HEK293 (cell line): ENCODE results near the gene TAF1B.
A peak's percentile ranks its signal among the peaks of the same experiment; 100 is the strongest.

ENCODE experiments used
- GLIS1 ChIP-seq: fragments of 450-650 bp; formaldehyde crosslinking; IDR thresholded peaks from 2 replicates; pipeline ENCODE4 v1.5.1; 2016; ENCODE audit warnings: missing biosample characterization, missing genetic modification characterization
- IKZF3 ChIP-seq: fragments of 450-650 bp; IDR thresholded peaks from 2 replicates; pipeline ENCODE4 v1.5.0; 2018; ENCODE audit warnings: missing biosample characterization, mild to moderate bottlenecking, missing genetic modification characterization, moderate library complexity
- KLF8 ChIP-seq: fragments of 450-650 bp; formaldehyde crosslinking; IDR thresholded peaks from 2 replicates; pipeline ENCODE4 v1.5.1; 2016; ENCODE audit warnings: missing biosample characterization, missing genetic modification characterization
- SP3 ChIP-seq: fragments of 450-650 bp; formaldehyde crosslinking; IDR thresholded peaks from 2 replicates; pipeline ENCODE4 v1.5.1; 2016; ENCODE audit warnings: missing biosample characterization, missing genetic modification characterization
- ZBTB1 ChIP-seq: fragments of 450-650 bp; formaldehyde crosslinking; IDR thresholded peaks from 2 replicates; pipeline ENCODE4 v1.5.1; 2016; ENCODE audit warnings: missing biosample characterization, missing genetic modification characterization
- ZBTB21 ChIP-seq: fragments of 450-650 bp; formaldehyde crosslinking; IDR thresholded peaks from 2 replicates; pipeline ENCODE4 v1.5.1; 2017; ENCODE audit warnings: missing biosample characterization, missing genetic modification characterization
- ZFHX2 ChIP-seq: fragments of 450-650 bp; formaldehyde crosslinking; conservative IDR thresholded peaks from 2 replicates; pipeline ENCODE4 v1.5.1; 2016; ENCODE audit warnings: missing biosample characterization, missing genetic modification characterization
- ZNF223 ChIP-seq: fragments of 450-650 bp; formaldehyde crosslinking; IDR thresholded peaks from 2 replicates; pipeline ENCODE4 v1.5.1; 2016; ENCODE audit warnings: missing biosample characterization, missing genetic modification characterization
- ZNF324 ChIP-seq: fragments of 450-650 bp; formaldehyde crosslinking; IDR thresholded peaks from 2 replicates; pipeline ENCODE4 v1.5.1; 2016; ENCODE audit warnings: missing biosample characterization, missing genetic modification characterization
- ZNF555 ChIP-seq: fragments of 450-650 bp; formaldehyde crosslinking; conservative IDR thresholded peaks from 2 replicates; pipeline ENCODE4 v1.5.1; 2017; ENCODE audit warnings: missing biosample characterization, mild to moderate bottlenecking, missing genetic modification characterization, inconsistent platforms
- ZNF558 ChIP-seq: fragments of 450-650 bp; formaldehyde crosslinking; IDR thresholded peaks from 2 replicates; pipeline ENCODE4 v1.5.1; 2016; ENCODE audit warnings: missing biosample characterization, missing genetic modification characterization
- ZNF623 ChIP-seq: fragments of 450-650 bp; formaldehyde crosslinking; IDR thresholded peaks from 2 replicates; pipeline ENCODE4 v1.5.1; 2016; ENCODE audit warnings: missing biosample characterization, missing genetic modification characterization
- ZNF626 ChIP-seq: fragments of 450-650 bp; sonication (Bioruptor Pico); formaldehyde crosslinking; IDR thresholded peaks from 2 replicates; pipeline ENCODE4 v1.5.1; 2018; ENCODE audit warnings: missing biosample characterization, missing genetic modification characterization, inconsistent platforms
- ZNF629 ChIP-seq: fragments of 450-650 bp; formaldehyde crosslinking; IDR thresholded peaks from 2 replicates; pipeline ENCODE4 v1.5.1; 2017; ENCODE audit warnings: missing biosample characterization, missing genetic modification characterization
- ZNF785 ChIP-seq: fragments of 450-650 bp; formaldehyde crosslinking; IDR thresholded peaks from 2 replicates; pipeline ENCODE4 v1.5.1; 2016; ENCODE audit warnings: missing biosample characterization, missing genetic modification characterization
- ZNF837 ChIP-seq: fragments of 450-650 bp; formaldehyde crosslinking; IDR thresholded peaks from 2 replicates; pipeline ENCODE4 v1.5.1; 2016; ENCODE audit warnings: missing biosample characterization, missing genetic modification characterization
- ZSCAN16 ChIP-seq: fragments of 450-650 bp; formaldehyde crosslinking; IDR thresholded peaks from 2 replicates; pipeline ENCODE4 v1.5.1; 2016; ENCODE audit warnings: missing biosample characterization, missing genetic modification characterization
- ZXDB ChIP-seq: fragments of 450-650 bp; formaldehyde crosslinking; IDR thresholded peaks from 2 replicates; pipeline ENCODE4 v1.5.1; 2016; ENCODE audit warnings: missing biosample characterization, missing genetic modification characterization
- TF ChIP-seq, protein P1 (sequence below): fragments of 450-650 bp; formaldehyde crosslinking; IDR thresholded peaks from 2 replicates; pipeline ENCODE4 v1.5.1; 2016; ENCODE audit warnings: missing biosample characterization, missing genetic modification characterization
- TF ChIP-seq, protein P2 (sequence below): fragments of 450-650 bp; formaldehyde crosslinking; IDR thresholded peaks from 2 replicates; pipeline ENCODE4 v1.5.1; 2017; ENCODE audit warnings: missing biosample characterization, missing genetic modification characterization
- TF ChIP-seq, protein P3 (sequence below): fragments of 450-650 bp; formaldehyde crosslinking; IDR thresholded peaks from 2 replicates; pipeline ENCODE4 v1.5.1; 2016; ENCODE audit warnings: missing biosample characterization, missing genetic modification characterization
- TF ChIP-seq, protein P4 (sequence below): fragments of 450-650 bp; formaldehyde crosslinking; IDR thresholded peaks from 2 replicates; pipeline ENCODE4 v1.5.1; 2017; ENCODE audit warnings: missing biosample characterization, missing genetic modification characterization
- TF ChIP-seq, protein P5 (sequence below): fragments of 450-650 bp; formaldehyde crosslinking; IDR thresholded peaks from 2 replicates; pipeline ENCODE4 v1.5.1; 2016; ENCODE audit warnings: missing biosample characterization, missing genetic modification characterization
- TF ChIP-seq, protein P6 (sequence below): sonication (generic); formaldehyde crosslinking; IDR thresholded peaks from 2 replicates; pipeline ENCODE4 v1.8.1; 2022; ENCODE audit warnings: mild to moderate bottlenecking, moderate library complexity, missing genetic modification reagents
- TF ChIP-seq, protein P7 (sequence below): fragments of 450-650 bp; formaldehyde crosslinking; IDR thresholded peaks from 2 replicates; pipeline ENCODE4 v1.5.1; 2016; ENCODE audit warnings: missing biosample characterization, missing genetic modification characterization, low read depth
- TF ChIP-seq, protein P8 (sequence below): fragments of 450-650 bp; formaldehyde crosslinking; IDR thresholded peaks from 2 replicates; pipeline ENCODE4 v1.5.1; 2016; ENCODE audit warnings: missing biosample characterization, missing genetic modification characterization

TAF1B gene

DNA sequence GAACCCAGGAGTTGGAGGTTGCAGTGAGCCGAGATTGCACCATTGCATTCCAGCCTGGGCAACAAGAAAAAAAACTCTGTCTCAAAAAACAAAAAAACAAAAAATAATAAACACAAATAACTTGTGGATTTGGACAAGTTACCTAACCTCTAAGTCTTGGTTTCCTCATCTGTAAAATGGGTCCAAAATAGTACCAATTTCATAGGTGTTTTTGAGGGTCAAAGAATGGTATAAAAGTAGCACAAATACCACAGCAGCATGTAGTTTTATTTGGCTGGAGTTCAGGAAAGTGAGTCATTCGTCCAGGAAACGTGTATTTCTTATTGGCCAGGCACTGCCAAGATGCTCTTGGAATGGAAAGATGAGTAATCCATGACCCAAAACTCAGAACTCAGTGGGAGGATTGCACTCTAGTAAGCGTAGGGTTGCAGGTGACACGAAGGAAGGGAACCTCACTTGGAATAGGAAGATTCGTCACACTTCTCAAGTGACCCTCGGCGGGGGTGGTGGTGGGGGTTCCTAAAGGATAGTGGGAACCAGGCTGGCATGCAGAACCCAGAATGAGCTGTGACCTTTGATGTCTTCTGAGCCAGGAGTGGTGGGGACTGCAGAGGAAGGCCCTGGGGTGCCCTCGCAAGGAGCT is 132.7 kb downstream of the TAF1B start (continued):
- TF ChIP-seq, protein P1, sequence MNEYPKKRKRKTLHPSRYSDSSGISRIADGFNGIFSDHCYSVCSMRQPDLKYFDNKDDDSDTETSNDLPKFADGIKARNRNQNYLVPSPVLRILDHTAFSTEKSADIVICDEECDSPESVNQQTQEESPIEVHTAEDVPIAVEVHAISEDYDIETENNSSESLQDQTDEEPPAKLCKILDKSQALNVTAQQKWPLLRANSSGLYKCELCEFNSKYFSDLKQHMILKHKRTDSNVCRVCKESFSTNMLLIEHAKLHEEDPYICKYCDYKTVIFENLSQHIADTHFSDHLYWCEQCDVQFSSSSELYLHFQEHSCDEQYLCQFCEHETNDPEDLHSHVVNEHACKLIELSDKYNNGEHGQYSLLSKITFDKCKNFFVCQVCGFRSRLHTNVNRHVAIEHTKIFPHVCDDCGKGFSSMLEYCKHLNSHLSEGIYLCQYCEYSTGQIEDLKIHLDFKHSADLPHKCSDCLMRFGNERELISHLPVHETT (tag by site-specific recombination), result peak; percentile 57
- TF ChIP-seq ZNF223 (tag by site-specific recombination) (no peak), ZXDB (tag by site-specific recombination) (peak; percentile 65; the same call in 1 of the 2 replicates), SP3 (tag by site-specific recombination) (0 out of 2 replicates have a peak, but pooled peaks have one; percentile 15), ZNF837 (tag by site-specific recombination) (no peak), ZSCAN16 (tag by site-specific recombination) (no peak), IKZF3 (0 out of 2 replicates have a peak, but pooled peaks have one; percentile 25), ZNF629 (tag by site-specific recombination) (peak; percentile 97), ZBTB1 (no peak), ZNF626 (tag by site-specific recombination) (no peak), ZNF555 (no peak), ZNF623 (tag by site-specific recombination) (no peak), GLIS1 (tag by site-specific recombination) (peak; percentile 44; the same call in 1 of the 2 replicates), ZNF785 (tag by site-specific recombination) (no peak), ZNF558 (peak; percentile 32; the same call in 1 of the 2 replicates), ZBTB21 (tag by site-specific recombination) (peak; percentile 86), ZFHX2 (peak; percentile 80), KLF8 (no peak), ZNF324 (peak; percentile 76; the same call in 1 of the 2 replicates)
- TF ChIP-seq, protein P2, sequence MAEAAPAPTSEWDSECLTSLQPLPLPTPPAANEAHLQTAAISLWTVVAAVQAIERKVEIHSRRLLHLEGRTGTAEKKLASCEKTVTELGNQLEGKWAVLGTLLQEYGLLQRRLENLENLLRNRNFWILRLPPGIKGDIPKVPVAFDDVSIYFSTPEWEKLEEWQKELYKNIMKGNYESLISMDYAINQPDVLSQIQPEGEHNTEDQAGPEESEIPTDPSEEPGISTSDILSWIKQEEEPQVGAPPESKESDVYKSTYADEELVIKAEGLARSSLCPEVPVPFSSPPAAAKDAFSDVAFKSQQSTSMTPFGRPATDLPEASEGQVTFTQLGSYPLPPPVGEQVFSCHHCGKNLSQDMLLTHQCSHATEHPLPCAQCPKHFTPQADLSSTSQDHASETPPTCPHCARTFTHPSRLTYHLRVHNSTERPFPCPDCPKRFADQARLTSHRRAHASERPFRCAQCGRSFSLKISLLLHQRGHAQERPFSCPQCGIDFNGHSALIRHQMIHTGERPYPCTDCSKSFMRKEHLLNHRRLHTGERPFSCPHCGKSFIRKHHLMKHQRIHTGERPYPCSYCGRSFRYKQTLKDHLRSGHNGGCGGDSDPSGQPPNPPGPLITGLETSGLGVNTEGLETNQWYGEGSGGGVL (tag by site-specific recombination), result peak; percentile 66
- TF ChIP-seq, protein P3, sequence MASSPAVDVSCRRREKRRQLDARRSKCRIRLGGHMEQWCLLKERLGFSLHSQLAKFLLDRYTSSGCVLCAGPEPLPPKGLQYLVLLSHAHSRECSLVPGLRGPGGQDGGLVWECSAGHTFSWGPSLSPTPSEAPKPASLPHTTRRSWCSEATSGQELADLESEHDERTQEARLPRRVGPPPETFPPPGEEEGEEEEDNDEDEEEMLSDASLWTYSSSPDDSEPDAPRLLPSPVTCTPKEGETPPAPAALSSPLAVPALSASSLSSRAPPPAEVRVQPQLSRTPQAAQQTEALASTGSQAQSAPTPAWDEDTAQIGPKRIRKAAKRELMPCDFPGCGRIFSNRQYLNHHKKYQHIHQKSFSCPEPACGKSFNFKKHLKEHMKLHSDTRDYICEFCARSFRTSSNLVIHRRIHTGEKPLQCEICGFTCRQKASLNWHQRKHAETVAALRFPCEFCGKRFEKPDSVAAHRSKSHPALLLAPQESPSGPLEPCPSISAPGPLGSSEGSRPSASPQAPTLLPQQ (tag by site-specific recombination), result 0 out of 2 replicates have a peak, but pooled peaks have one; percentile 16
- TF ChIP-seq, protein P4, sequence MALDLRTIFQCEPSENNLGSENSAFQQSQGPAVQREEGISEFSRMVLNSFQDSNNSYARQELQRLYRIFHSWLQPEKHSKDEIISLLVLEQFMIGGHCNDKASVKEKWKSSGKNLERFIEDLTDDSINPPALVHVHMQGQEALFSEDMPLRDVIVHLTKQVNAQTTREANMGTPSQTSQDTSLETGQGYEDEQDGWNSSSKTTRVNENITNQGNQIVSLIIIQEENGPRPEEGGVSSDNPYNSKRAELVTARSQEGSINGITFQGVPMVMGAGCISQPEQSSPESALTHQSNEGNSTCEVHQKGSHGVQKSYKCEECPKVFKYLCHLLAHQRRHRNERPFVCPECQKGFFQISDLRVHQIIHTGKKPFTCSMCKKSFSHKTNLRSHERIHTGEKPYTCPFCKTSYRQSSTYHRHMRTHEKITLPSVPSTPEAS (tag by site-specific recombination), result no peak; the same call in none of the 2 replicates
- TF ChIP-seq, protein P5, sequence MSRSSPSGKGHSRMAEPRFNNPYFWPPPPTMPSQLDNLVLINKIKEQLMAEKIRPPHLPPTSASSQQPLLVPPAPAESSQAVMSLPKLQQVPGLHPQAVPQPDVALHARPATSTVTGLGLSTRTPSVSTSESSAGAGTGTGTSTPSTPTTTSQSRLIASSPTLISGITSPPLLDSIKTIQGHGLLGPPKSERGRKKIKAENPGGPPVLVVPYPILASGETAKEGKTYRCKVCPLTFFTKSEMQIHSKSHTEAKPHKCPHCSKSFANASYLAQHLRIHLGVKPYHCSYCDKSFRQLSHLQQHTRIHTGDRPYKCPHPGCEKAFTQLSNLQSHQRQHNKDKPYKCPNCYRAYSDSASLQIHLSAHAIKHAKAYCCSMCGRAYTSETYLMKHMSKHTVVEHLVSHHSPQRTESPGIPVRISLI (tag by site-specific recombination), result peak; percentile 88
- TF ChIP-seq, protein P6, sequence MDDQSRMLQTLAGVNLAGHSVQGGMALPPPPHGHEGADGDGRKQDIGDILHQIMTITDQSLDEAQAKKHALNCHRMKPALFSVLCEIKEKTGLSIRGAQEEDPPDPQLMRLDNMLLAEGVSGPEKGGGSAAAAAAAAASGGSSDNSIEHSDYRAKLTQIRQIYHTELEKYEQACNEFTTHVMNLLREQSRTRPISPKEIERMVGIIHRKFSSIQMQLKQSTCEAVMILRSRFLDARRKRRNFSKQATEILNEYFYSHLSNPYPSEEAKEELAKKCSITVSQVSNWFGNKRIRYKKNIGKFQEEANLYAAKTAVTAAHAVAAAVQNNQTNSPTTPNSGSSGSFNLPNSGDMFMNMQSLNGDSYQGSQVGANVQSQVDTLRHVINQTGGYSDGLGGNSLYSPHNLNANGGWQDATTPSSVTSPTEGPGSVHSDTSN (CRISPR knock-in tag), result no peak
- TF ChIP-seq, protein P7, sequence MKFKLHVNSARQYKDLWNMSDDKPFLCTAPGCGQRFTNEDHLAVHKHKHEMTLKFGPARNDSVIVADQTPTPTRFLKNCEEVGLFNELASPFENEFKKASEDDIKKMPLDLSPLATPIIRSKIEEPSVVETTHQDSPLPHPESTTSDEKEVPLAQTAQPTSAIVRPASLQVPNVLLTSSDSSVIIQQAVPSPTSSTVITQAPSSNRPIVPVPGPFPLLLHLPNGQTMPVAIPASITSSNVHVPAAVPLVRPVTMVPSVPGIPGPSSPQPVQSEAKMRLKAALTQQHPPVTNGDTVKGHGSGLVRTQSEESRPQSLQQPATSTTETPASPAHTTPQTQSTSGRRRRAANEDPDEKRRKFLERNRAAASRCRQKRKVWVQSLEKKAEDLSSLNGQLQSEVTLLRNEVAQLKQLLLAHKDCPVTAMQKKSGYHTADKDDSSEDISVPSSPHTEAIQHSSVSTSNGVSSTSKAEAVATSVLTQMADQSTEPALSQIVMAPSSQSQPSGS (tag by site-specific recombination), result 0 out of 2 replicates have a peak, but pooled peaks have one; percentile 36
- TF ChIP-seq, protein P8, sequence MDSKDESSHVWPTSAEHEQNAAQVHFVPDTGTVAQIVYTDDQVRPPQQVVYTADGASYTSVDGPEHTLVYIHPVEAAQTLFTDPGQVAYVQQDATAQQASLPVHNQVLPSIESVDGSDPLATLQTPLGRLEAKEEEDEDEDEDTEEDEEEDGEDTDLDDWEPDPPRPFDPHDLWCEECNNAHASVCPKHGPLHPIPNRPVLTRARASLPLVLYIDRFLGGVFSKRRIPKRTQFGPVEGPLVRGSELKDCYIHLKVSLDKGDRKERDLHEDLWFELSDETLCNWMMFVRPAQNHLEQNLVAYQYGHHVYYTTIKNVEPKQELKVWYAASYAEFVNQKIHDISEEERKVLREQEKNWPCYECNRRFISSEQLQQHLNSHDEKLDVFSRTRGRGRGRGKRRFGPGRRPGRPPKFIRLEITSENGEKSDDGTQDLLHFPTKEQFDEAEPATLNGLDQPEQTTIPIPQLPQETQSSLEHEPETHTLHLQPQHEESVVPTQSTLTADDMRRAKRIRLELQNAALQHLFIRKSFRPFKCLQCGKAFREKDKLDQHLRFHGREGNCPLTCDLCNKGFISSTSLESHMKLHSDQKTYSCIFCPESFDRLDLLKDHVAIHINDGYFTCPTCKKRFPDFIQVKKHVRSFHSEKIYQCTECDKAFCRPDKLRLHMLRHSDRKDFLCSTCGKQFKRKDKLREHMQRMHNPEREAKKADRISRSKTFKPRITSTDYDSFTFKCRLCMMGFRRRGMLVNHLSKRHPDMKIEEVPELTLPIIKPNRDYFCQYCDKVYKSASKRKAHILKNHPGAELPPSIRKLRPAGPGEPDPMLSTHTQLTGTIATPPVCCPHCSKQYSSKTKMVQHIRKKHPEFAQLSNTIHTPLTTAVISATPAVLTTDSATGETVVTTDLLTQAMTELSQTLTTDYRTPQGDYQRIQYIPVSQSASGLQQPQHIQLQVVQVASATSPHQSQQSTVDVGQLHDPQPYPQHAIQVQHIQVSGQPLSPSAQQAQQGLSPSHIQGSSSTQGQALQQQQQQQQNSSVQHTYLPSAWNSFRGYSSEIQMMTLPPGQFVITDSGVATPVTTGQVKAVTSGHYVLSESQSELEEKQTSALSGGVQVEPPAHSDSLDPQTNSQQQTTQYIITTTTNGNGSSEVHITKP, result peak; percentile 45; the same call in 1 of the 2 replicates
